Left kidney (tissue), 2 donors: ENCODE measurements around the gene CDH4. TPM values are rescaled to one million over a fixed set of nuclear protein-coding genes. Genes with fewer than 3 reads are reported as not detected.

ENCODE experiments used
- DNase-seq: peaks from one replicate; pipeline ENCODE4 v3.0.0-alpha.2; 2013
- polyA plus RNA-seq: library from polyadenylated mRNA; unstranded; fragments of 120-200 nt; gene quantifications from one replicate; pipeline ENCODE4 v1.2.1, GENCODE V29; 2013; ENCODE audit not compliant: insufficient read length

Gene CDH4
- polyA plus RNA-seq, 1 donor: 7.3 TPM

DNA sequence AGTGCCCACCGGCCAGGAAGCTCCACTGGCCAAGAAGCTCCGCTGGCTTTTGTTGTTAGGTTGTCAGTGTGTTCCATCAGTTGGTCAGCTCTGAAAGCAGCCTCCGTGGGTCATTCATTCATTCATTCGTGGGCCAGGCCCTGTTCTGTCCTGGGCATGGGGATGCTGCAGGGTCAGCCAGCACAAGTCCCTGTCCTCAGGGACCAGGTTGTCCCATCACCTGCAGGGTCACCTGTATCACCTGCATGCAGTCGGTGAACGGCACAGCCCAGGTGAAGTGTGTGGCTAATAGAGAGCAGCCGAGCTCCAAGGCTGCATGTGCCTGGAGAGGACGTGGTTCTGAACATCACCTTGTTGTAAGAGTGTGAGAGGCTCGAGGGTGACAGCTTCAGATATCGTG is 403.5 kb downstream of the CDH4 start:
- no peak for DNase-seq

DNA sequence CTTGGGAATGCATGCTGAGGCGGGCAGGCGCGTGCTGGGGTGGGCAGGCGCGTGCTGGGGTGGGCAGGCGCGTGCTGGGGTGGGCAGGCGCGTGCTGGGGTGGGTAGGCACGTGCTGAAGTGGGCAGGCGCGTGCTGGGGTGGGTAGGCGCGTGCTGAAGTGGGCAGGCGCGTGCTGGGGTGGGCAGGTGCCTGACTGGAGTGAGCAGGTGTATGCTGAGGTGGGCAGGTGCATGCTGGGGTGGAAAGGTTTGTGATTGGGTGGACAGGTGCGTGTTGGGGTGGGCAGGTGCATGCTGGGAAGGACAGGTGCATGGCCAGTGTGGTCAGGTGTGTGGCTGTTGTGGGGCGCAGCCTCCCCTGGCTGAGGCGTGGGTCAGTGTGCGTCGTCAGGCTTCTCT is 404.1 kb downstream of the CDH4 start:
- no peak for DNase-seq

DNA sequence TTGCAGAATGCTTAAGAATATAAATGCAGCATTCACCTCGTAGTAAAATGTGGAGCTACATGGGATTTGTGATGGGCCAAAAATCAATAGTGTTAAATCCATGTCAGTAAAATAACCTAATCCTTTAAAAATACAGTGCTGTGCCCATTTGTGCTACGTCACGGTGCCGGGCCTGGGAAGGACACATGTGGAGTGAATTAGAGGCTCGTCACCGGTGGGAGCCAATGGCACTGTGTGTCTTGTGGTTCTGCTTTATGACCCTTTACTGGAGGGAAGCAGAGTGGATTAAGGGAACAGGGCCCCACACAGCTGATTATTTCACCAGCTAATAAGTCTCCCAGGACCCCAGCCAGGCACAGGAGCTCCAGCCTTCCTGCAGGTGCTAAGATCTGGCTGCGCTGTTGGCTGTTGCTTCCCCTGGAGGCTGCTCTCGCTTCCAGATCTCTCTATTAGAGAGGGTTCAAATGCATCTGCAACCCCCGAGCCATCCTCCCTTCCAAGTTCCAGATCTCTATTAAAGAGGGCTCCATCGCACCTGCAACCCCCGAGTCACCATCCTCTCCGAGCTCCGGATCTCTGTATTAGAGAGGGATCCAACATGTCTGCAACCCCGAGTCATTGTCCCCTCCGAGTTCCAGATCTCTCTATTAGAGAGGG is 405.8 kb downstream of the CDH4 start:
- no peak for DNase-seq

DNA sequence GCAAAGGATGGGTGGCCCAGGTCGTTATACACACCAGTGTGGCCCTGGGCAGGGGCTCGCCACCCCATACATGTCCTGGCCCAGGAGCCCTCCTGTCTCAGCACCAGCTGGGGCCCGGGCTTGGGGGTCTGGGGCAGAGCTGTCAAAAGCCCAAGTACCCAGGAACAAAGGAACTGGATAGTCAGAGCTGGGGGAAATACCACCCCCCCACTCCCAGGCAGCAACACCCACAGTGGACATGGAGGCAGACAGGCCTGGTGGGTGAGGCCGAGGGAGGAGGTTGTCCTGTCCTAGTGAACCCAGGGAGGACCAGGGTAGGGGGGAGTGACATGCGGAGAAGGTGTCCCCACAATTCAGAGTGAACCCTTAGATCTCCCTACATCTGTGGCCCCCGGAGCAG is 406.5 kb downstream of the CDH4 start:
- DNase-seq: no peak

DNA sequence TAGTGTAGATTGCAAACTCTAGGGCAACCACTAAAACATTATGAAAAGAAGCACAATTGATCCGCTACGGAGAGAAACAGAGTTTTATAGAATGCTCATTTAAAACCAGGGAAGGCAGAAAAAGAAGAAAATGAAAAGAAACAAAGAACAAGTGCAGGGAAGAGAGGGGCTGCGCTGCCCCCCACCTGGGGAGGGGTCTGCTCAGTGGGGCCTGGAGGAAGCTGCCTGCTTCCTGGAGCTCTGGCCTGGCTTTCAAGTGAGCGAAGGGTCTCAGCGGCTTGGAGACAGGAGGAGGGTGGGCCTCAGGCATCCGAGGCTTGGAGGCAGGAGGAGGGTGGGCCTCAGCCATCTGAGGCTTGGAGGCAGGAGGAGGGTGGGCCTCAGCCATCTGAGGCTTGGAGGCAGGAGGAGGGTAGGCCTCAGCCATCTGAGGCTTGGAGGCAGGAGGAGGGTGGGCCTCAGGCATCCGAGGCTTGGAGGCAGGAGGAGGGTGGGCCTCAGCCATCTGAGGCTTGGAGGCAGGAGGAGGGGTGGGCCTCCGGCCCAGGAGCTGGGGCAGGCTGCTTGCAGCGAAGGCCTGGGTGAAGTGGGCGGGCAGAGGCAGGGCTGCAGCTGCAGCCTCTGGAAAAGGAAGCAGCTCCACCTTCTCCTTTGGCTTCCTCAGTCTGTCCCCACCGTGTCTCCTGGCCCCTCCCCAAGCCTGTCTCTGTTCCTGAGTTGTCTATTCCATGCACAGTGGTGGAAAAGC is 407.4 kb downstream of the CDH4 start:
- no peak for DNase-seq

DNA sequence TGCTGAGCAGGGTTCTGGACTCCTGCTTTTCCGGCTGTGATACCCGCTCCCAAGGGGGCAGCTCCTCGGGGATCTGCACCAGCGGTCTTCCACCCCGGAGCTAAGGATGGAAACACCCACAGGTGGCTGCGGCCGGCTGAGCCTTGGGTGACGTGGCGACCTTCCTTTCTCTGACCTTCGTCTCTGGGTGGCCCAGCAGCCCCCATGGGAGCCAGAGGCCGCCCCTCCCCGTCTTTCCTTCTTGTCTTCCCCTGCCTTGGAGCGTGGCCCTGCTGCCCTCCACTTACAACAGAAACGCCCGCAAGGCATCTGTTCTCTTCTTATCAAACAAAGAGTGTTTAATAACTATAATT is 407.9 kb downstream of the CDH4 start:
- no peak for DNase-seq

DNA sequence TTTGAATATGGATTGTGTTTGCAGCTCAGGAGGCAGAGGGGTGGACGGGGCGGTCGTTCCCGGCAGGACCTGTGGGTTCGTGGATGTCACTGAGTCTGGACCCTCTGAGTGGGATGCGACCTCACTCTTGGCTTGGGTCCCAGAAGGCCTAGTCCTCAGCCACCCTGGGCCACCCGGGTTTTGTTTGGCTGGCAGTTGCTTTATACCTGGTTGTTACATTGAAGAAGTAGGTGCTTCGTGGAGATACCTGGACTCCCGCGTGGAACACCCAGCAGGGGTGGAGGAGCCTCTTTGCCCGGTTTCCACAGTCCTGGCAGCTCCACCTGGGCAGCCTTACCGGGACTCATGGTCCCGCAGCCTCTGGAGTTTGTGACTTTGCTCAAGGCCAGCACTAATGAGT is 408.5 kb downstream of the CDH4 start:
- DNase-seq: no peak

DNA sequence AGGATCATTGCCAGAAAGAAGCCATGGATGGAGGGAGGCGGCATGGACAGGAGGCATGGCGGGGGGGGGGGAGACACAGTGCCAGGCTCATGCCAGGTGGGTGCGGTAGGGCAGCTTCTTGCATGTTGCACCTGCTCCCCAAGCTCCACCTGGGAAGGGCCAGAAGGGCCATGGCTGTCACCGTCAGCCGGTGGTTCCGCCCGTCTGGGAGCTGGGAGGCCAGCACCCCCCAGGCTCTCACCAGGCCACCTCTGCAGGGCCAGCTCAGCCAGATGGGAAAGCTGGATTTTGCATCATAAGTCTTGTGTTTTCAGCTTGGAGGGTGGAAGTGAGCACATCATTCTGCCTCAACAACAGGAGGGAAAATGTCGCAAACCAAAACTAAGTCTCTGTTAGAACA is 409.0 kb downstream of the CDH4 start:
- DNase-seq: no peak

DNA sequence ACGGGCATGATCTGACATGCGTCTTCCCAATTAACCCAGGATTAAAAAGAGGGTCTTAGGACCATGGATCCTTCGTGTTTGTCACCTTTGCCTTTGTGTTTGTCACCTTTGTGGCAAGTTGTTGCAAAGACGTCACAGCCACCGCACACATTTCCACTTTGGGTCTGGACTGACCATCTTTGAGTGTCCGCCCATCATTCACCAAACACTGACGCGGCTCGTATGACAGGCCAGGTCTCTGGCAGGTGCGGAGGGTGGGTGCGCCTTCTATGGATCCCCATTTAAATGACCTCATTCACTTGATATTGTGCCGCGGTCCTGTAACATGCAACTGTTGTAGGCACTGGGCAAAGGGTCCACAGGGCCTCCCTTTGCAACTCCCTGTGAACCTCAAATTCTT is 409.5 kb downstream of the CDH4 start:
- no peak for DNase-seq

DNA sequence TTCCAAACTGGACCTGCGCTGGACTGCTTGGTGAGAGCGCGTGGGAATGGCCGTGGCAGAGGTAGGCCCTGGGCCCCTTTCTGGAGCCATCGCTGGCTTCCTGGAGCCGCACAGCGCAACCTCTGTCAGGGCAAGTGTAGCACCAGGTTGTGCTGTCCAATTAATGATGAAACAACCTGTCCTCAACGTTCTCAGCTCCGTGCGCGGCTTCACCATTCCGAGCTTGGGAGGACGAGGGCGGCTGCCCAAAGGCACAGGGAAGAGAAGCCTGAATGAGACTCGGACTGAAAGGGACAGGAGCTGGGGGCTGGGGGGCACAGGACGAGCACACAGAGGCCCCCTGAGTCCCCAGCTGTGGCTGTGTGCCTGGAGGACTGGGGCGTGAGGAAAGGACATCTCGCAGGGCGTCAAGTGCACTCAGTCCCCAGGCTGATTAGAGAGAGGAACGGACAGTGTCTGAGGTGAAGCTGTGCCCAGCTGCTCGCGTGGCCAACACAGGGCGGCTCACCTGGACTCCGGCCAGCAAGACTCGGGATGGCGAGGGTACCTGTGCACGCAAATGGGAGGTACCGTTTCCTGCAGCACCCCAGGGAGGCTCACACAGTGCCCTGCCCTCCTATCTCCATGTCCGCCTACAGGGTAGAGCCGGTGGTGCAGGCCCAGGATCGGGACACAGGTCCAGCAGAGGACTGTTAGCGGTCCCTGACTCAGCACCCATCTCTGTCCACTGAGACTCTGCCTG is 410.3 kb downstream of the CDH4 start:
- no peak for DNase-seq

DNA sequence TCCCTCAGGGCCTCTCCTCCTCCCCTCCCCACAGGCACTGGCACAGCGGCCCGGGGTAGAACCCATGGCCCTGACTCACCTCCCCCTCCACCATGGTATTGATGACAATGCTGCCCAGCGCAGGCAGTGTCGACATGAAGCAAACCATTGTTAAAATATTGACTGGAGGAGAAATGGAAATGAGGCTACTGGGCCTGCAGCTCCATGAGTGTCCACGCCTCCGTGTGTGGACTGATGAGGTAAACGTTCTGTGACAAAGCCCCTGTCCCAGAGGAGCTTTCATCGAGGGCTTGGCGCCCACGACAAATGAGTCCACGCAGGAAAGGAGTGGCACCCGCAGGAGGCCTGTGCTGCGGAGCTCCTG is 410.9 kb downstream of the CDH4 start:
- DNase-seq: no peak

DNA sequence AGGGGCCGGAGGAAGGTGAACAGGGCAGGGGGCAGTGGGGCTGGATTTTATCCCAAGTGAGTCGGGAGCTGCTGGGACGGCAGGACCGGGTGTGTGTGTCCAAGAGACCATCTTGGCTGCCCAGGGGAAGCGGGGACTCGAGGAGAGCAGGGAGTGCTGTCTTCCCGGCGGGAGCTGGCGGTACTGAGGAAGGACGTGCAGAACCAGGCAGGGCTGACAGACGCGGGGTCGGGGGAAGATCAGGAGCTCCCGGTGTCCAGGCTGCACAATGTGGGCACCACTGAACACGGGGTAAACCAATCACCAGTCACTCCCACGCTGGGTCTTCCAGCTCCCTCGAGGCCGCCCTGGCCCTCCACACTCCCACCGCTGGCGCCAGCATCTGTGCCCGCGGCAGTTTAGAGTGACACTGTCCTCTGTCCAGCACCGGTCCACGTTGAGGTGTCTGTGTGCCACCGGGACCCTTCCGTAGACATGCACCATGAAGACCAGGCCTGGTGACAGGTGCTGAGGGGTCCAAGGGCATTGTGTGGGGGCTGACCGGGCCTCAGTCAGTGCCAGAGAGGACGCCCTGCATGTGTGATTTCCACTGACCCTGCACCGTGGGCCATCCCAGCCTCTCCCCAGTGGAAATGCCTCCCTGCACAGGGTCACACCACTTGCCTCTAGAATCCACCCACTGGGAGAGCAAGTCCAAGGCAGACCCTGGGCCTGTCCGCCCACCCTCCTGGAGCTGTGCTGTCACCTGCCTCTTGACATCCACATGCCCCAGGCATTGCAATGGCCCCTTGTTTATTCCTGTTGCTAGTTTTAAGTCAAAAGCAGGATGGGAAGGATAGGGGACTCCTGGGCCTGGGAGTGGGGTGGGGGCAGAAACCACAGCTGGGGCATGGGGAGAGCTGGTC is 411.7 kb downstream of the CDH4 start:
- DNase-seq: no peak

DNA sequence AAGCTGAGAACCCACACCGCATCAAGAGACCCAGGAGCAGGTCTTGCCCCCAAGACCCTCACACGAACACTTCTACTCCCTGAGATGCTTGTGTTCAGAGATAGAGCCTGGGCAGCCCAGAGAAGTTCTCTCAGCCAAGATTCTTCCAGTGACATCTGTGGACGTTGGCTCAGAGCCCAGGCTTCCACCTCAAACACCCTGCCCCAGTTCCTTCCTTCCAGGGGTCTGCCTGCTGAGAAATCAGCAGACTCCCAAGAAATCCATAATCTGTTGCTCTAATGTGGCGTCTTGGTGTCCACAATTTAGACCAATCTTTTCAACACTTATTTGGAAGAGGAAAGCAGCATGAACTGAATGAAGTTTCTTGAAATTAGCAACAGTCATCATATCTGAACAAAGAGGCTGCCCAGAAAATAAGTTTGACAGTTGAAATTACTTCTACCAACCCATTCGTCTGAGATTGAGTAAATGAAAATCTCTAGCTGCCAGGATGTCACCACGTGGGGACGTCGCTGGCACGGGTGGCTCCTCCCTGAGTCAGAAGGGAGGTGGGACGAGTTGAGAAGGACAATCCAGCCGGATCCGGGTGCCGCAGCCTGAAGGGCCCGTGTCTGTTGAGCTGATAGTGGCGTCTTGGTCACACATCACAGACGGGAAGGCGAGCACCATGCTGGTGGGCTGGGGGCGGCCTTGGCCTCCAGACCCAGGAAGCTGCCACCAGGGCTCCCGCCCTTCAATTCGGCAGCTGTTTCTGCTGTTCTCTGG is 412.7 kb downstream of the CDH4 start:
- DNase-seq: no peak

DNA sequence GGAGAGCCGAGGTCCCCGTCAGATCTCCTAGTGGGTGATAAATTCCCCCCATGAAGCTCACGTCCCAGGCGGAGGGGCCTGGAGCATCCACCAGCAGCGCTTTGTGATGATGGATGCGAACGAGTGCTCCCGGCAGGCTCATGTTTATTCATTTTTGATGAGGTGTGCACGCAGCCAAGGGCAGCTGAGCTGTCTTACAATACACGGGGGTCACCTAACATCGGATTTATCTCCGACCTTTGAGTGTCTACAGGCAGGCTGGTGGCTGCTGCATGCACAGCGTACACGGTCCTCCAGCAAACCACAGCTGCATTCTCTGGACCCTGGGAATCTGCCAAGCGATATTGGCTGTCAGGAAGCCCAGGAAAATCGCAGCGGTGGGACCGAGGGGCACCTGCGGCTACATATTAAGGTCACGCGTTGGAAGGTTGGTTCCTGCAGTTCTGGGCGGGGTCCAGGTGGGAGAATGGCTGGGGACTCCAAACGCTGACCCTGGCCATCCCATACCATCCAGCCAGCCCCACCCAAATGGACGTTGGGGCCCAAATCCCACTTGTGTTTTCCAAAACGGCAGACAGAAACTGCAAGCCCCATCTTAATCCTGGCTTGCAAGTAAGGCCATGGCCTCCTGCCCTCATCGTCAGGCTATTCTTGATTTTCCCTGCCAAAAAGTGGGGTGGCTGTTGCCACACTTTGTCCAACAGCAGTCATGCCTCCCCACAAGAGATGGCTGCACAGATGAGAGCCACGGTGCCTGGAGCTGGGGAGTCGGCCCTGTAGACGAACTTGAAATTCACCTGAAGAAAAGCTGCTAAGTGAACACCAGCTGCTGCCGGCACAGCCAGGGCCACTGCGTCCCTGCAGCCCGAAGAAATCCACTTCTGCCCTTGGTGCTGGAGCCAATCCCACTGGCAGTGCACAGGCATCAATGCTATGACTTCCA is 413.7 kb downstream of the CDH4 start:
- no peak for DNase-seq

DNA sequence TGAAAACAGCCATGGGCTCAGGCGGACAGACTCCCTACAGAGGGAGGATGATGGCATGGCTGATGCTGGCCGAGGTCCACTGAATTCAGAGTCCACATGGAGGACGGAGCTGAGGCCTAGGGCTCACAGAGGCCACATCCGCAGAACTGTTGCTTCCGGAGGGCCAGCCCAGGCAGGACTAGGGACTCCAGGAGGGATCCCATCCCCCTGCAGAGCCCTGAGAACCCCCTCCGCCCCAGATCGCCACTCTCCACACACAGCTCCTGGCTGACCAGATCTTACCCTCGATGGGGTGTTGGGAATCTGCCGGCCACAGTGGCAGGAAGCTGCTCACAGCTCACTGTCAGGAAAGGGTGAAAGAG is 414.4 kb downstream of the CDH4 start:
- no peak for DNase-seq

DNA sequence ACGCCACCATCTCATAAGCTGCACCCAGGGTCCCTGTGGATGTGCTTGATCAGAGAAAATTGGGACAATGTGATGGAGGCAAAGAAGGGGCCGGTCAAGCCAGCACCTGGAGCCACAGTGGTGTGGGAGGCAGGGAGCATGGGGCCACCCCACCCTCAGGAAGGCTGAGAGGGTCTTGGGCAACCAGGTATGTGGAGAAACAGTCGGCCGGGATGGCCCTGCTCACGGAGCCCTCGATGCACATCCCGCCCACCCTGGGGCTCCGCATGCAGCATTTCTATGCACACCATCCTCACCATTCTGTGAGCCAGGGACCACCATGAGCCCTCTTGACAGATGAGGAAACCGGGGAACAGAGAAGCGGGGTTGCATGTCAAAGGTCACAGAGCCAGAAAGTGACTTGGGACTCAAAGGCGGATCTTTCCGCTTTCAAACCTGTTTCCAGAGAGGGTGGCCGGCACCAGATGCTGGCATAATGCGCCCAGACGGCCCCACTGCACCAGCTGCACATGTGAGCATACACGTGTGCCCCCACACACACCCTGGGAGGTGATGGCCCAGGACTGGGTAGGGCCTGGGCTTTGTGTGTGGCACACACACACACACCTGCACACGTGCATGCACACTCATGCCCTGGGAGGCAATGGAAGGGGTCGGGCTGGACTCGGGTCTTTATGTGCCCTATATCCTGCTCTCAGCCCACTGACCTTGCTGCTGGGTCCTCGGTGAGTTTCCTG is 415.2 kb downstream of the CDH4 start:
- DNase-seq: no peak

DNA sequence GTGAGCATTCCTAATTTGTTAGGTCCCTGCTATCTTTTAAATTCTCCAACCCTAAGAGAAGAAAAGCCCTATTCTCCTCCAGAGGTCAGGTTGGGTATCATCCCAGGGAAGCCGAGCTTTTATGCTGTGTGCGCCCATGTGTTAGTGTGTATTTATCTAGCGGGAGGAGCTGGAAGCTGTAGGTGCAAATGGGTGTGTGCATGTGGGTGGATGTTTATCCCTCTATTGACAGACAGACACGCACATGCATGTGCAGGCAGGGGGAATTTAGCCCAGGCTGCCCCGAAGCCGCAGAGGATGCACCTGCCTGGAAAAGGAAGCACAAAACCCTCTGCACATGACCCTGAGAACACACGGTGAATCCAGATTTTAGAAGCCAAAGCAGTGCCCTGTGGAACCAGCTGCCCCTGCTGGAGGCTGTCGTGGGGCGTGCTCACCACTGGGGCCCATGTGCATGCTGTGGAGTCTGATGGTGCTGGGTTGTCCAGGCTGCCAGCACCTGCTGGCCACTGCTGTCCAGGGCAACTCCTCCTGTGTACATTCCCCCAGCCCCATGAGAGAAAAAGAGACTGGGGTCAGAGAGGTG is 416.1 kb downstream of the CDH4 start:
- no peak for DNase-seq

DNA sequence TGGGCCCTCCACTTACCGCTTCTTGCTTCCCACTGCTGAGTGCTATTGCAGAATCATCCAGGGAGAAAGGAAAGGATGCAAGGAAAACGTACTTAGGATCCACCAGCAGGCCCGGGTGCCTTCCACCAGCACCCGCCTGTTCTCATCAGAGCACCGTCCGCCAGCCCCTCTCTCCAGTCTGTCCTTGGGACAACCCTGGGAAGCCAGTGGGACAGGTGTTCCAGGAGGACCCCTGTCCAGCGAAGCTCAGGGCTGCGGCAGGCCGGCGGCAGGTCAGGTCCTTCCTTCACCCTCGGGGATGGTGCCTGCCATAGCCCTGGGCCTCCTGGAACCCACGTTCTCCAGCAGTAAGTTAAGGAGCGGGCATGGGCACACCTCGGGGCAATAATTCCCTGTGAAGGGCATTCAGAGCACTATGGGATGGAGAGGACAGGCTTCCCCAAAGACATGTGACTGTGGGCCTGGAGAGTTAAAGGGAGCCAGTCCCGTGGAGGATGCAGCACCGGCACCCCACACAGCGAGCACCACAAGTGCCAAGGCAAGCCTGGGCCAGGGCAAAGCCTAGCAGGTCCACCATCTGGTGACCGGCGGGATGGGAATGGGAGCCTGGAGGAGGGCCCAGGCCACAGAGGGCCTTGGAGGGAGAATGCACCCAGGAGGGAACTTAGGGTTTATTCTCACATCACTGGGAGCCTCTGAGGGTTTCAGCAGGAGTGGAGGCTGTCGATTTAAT is 416.9 kb downstream of the CDH4 start:
- no peak for DNase-seq

DNA sequence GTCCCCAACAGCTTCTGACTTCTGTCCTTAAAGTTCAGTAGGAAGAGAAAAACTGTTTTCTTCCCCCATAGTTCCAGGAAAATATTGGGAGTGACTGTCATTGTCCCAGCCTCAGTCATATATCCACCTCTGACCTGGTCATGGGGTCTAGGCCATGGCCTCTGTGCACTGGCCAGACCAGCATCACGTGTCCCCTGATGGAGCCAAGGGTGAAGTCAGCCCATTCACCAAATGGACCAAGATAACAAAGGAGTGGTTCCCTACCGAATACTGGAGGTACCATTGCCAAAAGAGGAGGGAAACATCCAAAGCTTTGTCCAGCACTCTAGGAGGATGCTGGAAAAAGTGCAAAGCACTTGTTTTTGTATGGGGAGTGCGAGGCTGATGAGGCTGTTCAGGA is 418.2 kb downstream of the CDH4 start:
- DNase-seq: no peak
